B cell (primary cell): Measurements from ENCODE around the gene VPS13A. TPM values are rescaled to one million over a fixed set of nuclear protein-coding genes. Genes with fewer than 3 reads are reported as not detected.

Experiments used
- ATAC-seq: fragments of 200-7000 bp; cut with Tn5 transposase; one replicate; pipeline ENCODE4 v1.10.0; 2021; ENCODE audit warnings: low read depth, mild to moderate bottlenecking, moderate number of reproducible peaks, moderate library complexity
- CTCF ChIA-PET: fragments of 350-600 bp; sonication (Branson Sonifier 250); formaldehyde crosslinking; loops from one replicate; lab custom pipeline; 2021; ENCODE audit warnings: antibody characterized with exemption, inconsistent platforms; lab: Charles Lee
- POLR2A ChIA-PET: fragments of 350-600 bp; sonication (Branson Sonifier 250); formaldehyde crosslinking; loops from one replicate; lab custom pipeline; 2021; ENCODE audit warnings: antibody characterized with exemption; lab: Charles Lee
- DNase-seq: peaks from one replicate; pipeline ENCODE4 v3.0.0; 2013
- H2AFZ ChIP-seq: 2 replicates; pipeline ENCODE4 v1.6.1; 2012; ENCODE audit warnings: mild to moderate bottlenecking, low read depth, low read length; ENCODE audit not compliant: insufficient read depth, poor library complexity, severe bottlenecking
- H3K27ac ChIP-seq, 2 donors: 1 replicate in 1 of 2; 2 replicates in 1 of 2; pipeline ENCODE4 v1.5.1; 2012 to 2013; ENCODE audit warnings: low read length in 2 of 2, mild to moderate bottlenecking in 2 of 2, moderate library complexity in 1 of 2
- H3K27me3 ChIP-seq, 4 experiments: fragments of 200-600 bp in 1 of 4; sonication (generic) in 1 of 4; replicated peaks in 1 of 4; 1 replicate in 2 of 4; 2 replicates in 2 of 4; pipeline versions ENCODE4 v1.6.1 to v1.7.0; 2013 to 2016; ENCODE audit warnings: low read length in 3 of 4, mild to moderate bottlenecking in 2 of 4, mixed read lengths in 1 of 4, moderate library complexity in 1 of 4; ENCODE audit not compliant: insufficient read depth in 4 of 4, control insufficient read depth in 3 of 4; ENCODE audit errors: control extremely low read depth in 1 of 4
- H3K36me3 ChIP-seq, 2 experiments: replicated peaks in 1 of 2; 1 replicate in 1 of 2; 2 replicates in 1 of 2; pipeline versions ENCODE4 v1.6.1 to v1.7.1; 2013; ENCODE audit warnings: low read length in 1 of 2; ENCODE audit not compliant: insufficient read depth in 2 of 2, control insufficient read depth in 1 of 2; ENCODE audit errors: control extremely low read depth in 1 of 2, extremely low read depth in 1 of 2
- H3K4me1 ChIP-seq, 2 donors: fragments of 200-600 bp in 1 of 2; sonication (generic) in 1 of 2; 1 replicate in 1 of 2; 2 replicates in 1 of 2; pipeline versions ENCODE4 v1.5.1 to v1.6.1; 2013 to 2017; ENCODE audit warnings: low read length in 2 of 2; ENCODE audit not compliant: control insufficient read depth in 2 of 2, insufficient read depth in 2 of 2
- H3K4me2 ChIP-seq: replicated peaks from 2 replicates; pipeline ENCODE3; 2012; ENCODE audit warnings: mild to moderate bottlenecking, low read depth, low read length; ENCODE audit not compliant: poor library complexity, severe bottlenecking
- H3K4me3 ChIP-seq, 5 experiments: fragments of 200-600 bp in 1 of 5; sonication (generic) in 1 of 5; 1 replicate in 3 of 5; 2 replicates in 2 of 5; pipeline versions ENCODE4 v1.5.1 to v1.7.0; 2011 to 2016; ENCODE audit warnings: low read length in 4 of 5, mild to moderate bottlenecking in 4 of 5, low read depth in 2 of 5, control low read depth in 1 of 5, moderate library complexity in 1 of 5; ENCODE audit not compliant: insufficient read depth in 1 of 5; ENCODE audit errors: control extremely low read depth in 1 of 5, extremely low read depth in 1 of 5
- H3K79me2 ChIP-seq: fragments of 200-600 bp; sonication (generic); one replicate; pipeline ENCODE4 v1.6.0; 2016; ENCODE audit warnings: low read length; ENCODE audit not compliant: control insufficient read depth, insufficient read depth
- H3K9ac ChIP-seq: fragments of 200-600 bp; sonication (generic); 2 replicates; pipeline ENCODE4 v1.6.1; 2017; ENCODE audit warnings: mild to moderate bottlenecking, low read length, moderate library complexity
- H3K9me3 ChIP-seq, 3 donors: one replicate each; pipeline versions ENCODE4 v1.6.1 to v1.7.1; 2013; ENCODE audit warnings: low read length in 2 of 3; ENCODE audit not compliant: control insufficient read depth in 2 of 3, insufficient read depth in 1 of 3; ENCODE audit errors: control extremely low read depth in 1 of 3
- H4K20me1 ChIP-seq: 2 replicates; pipeline ENCODE4 v1.6.0; 2012; ENCODE audit warnings: mild to moderate bottlenecking, low read length; ENCODE audit not compliant: insufficient read depth, control insufficient read depth, poor library complexity, severe bottlenecking
- H3K27ac Mint-ChIP-seq: one replicate; pipeline ENCODE4 v1.8.0; 2021; ENCODE audit warnings: mixed read lengths
- H3K27me3 Mint-ChIP-seq: one replicate; pipeline ENCODE4 v1.8.0; 2021; ENCODE audit warnings: mixed read lengths
- H3K4me1 Mint-ChIP-seq: one replicate; pipeline ENCODE4 v1.8.0; 2021; ENCODE audit warnings: mixed read lengths
- H3K4me3 Mint-ChIP-seq: one replicate; pipeline ENCODE4 v1.8.0; 2021; ENCODE audit warnings: mixed read lengths
- H3K9me3 Mint-ChIP-seq: one replicate; pipeline ENCODE4 v1.8.0; 2022; ENCODE audit warnings: mixed read lengths; ENCODE audit not compliant: insufficient read depth
- EZH2 ChIP-seq: IDR thresholded peaks from 2 replicates; pipeline ENCODE4 v1.6.1; 2012; ENCODE audit warnings: borderline replicate concordance, low read depth, mild to moderate bottlenecking, moderate library complexity, low read length; ENCODE audit not compliant: insufficient read depth, poor library complexity, severe bottlenecking
- WGBS: methylation state at CpG from one replicate; pipeline ENCODE4 v1.1.5; 2013; ENCODE audit warnings: missing lambda C conversion rate; ENCODE audit not compliant: insufficient coverage; 5-methylcytosine and 5-hydroxymethylcytosine counted together
- intact Hi-C: fragments of 100-400 bp; cut with micrococcal nuclease; formaldehyde crosslinking; loops from one replicate; pipeline ENCODE4 v1.10.0; 2022
- polyA plus RNA-seq: library from polyadenylated mRNA; depleted of rRNA; stranded (reverse); fragments of >200 nt; gene quantifications from 2 replicates; pipeline ENCODE4 v1.2.3, GENCODE V29; 2012
- total RNA-seq, 2 donors: library from RNA; stranded (reverse); fragments of 120-200 nt in 1 of 2; gene quantifications; 1 replicate in 1 of 2; 2 replicates in 1 of 2; pipeline versions ENCODE4 v1.2.3 to v1.2.4, GENCODE V29; 2013 to 2022
- TF ChIP-seq, protein P1 (sequence below): fragments of 200-600 bp; IDR thresholded peaks from one replicate; pipeline ENCODE4 v1.8.0; 2022; ENCODE audit warnings: antibody characterized with exemption, mild to moderate bottlenecking

The VPS13A gene
- total and polyA plus RNA-seq, 2 donors (not counting 1 experiment from before 2014, with no cell fraction given), result 6.5 to 57.8 TPM

- Histone ChIP-seq H4K20me1 (no peaks in the 10 kb centered on the region), H3K4me3 (no peak overlapping the region), H3K4me2 (no peak overlapping the region), H3K36me3 (no peaks in the 10 kb centered on the region), H3K9ac (no peak overlapping the region), H3K27ac (no peak overlapping the region), H2AFZ (no peak overlapping the region), H3K9me3 (no peaks in the 10 kb centered on the region), H3K27me3 (no peaks in the 10 kb centered on the region), H3K4me1 (no peaks in the 10 kb centered on the region), H3K79me2 (no peaks in the 10 kb centered on the region)
- ATAC-seq, result no peak
- CTCF ChIA-PET, result interaction anchor here (1.0 kb wide), 1 partner anchor 26 kb away, joined by 3 read pairs; no protein-coding TSS in a partner anchor
- intact Hi-C loops, result no loop called here
- Mint-ChIP-seq H3K4me1 (no peaks in the 10 kb centered on the region), H3K4me3 (no peak overlapping the region), H3K27me3 (no peaks in the 10 kb centered on the region), H3K27ac (no peak overlapping the region), H3K9me3 (no peaks in the 10 kb centered on the region)
- TF ChIP-seq EZH2, result no peak
- TF ChIP-seq, protein P1, sequence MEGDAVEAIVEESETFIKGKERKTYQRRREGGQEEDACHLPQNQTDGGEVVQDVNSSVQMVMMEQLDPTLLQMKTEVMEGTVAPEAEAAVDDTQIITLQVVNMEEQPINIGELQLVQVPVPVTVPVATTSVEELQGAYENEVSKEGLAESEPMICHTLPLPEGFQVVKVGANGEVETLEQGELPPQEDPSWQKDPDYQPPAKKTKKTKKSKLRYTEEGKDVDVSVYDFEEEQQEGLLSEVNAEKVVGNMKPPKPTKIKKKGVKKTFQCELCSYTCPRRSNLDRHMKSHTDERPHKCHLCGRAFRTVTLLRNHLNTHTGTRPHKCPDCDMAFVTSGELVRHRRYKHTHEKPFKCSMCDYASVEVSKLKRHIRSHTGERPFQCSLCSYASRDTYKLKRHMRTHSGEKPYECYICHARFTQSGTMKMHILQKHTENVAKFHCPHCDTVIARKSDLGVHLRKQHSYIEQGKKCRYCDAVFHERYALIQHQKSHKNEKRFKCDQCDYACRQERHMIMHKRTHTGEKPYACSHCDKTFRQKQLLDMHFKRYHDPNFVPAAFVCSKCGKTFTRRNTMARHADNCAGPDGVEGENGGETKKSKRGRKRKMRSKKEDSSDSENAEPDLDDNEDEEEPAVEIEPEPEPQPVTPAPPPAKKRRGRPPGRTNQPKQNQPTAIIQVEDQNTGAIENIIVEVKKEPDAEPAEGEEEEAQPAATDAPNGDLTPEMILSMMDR, result no peak
- no CpG with 5 or more reads among the region's 5 CpGs for WGBS
- POLR2A ChIA-PET, result no interaction called here
- DNase-seq, result no peak
These were observed 240.2 kb downstream of the VPS13A start for GRCh38 chr9:77417566-77417965.

DNA sequence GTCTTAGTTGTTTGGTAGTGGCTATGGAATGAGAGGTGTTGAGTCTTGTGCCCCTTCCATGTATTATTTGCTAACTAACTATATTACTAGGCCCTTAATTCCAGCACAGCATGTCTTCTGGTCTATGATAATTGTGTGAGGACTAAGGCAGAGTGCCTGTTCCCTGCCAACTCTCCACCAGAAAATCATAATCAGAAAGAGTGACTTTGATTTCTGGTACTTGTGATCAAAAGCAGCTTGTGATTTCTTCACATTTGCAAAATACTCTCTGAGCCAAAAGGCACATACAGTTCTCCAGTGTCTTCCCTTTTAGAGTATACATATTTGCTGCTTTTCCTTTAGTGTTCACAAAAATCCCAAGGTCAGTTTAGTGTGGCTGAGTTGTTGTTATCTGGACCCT, 240.9 kb downstream of the VPS13A start:
- Histone ChIP-seq H3K4me2 (no peak overlapping the region), H3K79me2 (no peaks in the 10 kb centered on the region), H3K4me1 (no peaks in the 10 kb centered on the region), H3K4me3 (no peak overlapping the region), H3K36me3 (no peaks in the 10 kb centered on the region), H3K27me3 (no peaks in the 10 kb centered on the region), H3K27ac (no peak overlapping the region), H3K9ac (no peak overlapping the region), H2AFZ (no peak overlapping the region), H3K9me3 (no peaks in the 10 kb centered on the region), H4K20me1 (no peaks in the 10 kb centered on the region)
- no peaks in the 10 kb centered on the region for H3K27me3 Mint-ChIP-seq
- ATAC-seq, result no peak
- no peak for DNase-seq
- CTCF ChIA-PET, result no interaction called here
- intact Hi-C loops, result no loop called here
- H3K27ac Mint-ChIP-seq, result no peak overlapping the region
- no peaks in the 10 kb centered on the region for H3K9me3 Mint-ChIP-seq
- H3K4me3 Mint-ChIP-seq, result no peak overlapping the region
- TF ChIP-seq EZH2, result no peak
- TF ChIP-seq, protein P1, result no peak
- POLR2A ChIA-PET, result no interaction called here
- H3K4me1 Mint-ChIP-seq, result no peaks in the 10 kb centered on the region
